Right hindlimb (tissue), 1 donor: Measurements from ENCODE around the gene SMTNL1.
"Not testable (repeated sequence)": the region's sequence is repeated elsewhere in the genome, so short reads cannot be mapped to it uniquely, and the experiment has no call there.

Experiments used
- DNase-seq: peaks from one replicate; pipeline ENCODE4 v3.0.0-alpha.2; 2018

The SMTNL1 gene

GRCh38 chr11:57511741-57512430 lies 25.5 kb upstream of the SMTNL1 start:
- no peak for DNase-seq

DNA sequence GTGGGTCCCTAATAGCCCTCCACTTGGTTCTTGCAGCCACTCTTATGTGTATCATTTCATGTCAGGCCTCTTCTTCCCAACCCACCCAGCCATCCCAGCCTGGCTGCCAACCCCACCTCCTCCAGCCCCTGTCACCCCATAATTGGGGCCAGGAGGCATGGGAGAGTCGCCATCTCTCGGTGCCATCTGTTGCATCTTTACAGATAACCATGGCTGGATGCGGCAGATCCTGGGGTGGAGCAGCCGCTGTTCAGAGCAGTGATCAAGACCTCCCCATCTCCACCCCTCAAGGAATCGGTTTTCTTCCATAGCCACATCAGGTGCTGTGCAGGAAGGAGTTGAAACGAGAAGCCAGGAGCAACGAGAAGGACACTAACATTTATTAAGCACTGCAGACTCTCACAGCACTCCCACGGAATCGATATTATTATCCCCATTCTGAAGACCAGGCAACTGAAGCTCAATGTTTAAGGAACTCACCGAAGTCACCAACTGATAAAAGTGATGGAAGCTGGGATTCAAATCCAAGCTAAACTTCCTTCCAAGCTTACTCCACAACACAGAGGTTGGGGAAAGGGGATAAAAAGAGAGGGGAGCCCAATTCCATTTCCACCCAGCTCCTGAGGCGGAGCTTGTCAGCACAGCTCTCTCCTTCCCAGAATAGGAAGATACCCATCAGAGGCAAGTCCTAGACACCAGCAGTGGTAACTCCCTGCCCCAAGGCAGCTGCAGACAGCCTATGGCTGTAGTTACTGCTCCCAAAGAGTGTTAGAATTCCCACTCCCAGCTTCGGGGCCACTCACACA lies 24.5 kb upstream of the SMTNL1 start:
- no peak for DNase-seq

DNA sequence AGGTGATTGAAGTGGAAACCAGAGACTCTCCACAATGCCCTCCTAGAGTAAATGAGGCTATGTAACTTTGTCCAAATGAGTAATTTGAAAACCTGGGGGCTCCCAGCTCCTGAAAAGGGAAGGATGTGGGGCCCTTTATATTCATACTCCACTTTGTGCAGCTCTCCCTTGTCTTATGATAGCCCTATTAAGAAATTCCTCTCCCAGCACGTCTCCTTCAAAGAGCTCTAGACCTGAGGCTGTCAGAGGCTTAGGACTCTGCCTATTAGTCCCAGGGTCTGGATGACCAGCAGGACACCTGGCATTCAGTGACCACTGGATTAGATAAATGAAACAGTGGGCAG lies 24.0 kb upstream of the SMTNL1 start:
- no peak for DNase-seq

DNA sequence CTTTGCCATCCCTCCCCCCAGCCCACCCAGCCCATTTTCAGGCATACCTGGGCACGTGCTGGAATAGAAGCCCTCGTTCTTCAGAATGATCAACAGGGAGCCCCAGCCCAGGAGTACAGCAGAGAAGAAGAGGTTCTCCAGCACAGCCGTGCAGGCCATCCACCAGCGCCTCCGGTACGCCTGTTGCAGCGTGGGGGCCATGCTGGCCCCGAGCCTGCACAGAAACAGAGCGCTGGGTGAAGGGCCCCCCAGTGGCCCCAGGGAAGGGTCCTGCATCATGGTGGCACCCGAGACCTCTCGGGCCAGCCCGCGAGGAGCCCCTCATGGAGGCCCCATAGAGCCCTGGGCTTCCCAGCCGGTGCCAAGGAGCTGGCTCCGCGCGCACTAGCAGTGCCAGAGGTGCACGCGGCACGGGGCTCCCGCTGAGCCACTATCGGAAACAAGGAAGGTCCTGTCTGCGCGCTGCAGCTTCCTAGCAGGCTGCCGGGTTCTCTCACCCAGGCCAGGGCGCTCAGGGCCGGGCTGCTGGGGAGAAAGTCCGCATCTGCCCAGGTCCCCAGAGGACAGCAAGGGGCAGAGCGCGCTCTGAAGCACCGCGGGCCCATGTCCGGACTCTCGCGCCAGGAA lies 23.4 kb upstream of the SMTNL1 start:
- DNase-seq: peak; percentile 57

DNA sequence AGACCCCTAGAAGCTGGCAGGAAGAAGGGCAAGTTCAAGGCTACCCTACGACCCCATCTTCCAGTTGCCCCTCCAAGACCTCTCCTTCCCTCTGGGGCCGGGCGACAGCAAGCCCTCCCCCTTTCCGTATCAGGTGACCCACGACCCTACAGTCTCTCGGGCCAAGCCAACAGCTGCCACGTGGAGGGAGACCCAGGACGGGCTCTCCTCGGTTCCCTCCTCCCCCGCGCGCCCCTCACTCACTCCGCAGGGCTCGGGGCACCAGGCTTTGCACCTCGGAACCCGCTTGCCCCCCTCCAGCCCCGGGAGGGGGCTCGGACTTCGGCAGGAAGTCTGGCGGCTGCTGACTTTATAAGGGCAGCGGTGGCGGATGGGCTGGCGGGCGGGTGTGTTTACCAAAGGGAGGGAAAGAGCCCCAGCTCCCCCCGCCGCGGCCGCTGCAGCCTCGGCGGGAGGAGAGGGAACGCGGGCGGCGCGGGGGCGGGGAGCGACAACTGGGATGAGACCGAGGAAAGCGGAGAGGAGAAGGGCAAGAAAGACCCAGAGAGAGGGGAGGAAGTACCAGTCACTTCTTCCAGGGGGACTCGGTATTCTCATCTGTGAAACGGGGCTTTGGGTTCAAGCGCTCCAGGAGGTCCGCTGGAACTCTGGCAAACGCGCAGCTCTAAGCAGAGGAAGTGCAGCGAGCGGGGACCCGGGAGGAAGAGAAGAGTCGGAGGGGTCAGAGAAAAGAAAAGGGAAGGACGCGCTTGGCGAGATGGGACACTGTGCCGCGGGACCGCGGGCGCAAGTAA lies 22.7 kb upstream of the SMTNL1 start:
- peak; percentile 66 for DNase-seq

DNA sequence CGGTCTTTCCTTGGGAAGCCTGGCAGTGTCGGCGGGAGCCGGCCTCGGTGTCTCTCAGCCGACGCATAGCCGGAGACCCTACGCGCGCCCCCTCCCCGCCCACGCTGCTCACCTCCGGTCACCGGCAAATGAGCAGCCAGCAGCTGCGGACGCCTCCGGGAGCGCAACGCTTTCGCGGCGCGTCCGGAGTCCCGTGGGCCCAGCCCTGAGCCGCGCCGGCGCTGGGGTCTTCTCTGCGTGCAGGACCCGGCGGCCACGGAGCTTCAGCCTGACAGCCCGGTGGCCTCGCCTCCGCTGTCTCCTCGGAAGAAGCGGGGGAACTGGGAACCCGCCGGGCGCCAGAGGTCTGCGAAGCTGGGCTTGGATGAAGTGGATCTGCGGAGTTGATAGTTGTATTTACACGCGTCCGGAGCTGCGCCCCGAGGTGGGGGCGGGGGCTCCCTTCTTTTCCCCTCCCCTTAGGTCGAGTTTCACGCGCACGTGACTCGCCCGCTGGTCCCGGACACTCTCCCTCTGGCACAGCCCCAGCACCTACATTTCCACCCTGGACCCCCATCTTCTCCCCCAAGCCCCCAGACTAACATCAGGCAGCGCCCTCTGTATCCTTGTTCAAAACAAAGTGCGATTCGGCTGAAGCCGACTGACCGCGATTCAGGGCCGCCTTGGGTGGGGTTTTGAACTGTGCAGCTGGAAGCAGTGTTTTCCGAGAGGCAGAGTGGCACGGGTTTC lies 21.9 kb upstream of the SMTNL1 start, which contains the start of gene SLC43A1:
SLC43A1 (minus strand) TSS at position 371 of the 729 bp plus-strand sequence. CDS start 1,591 bp downstream, outside the sequence.
- peak; percentile 77 for DNase-seq

- DNase-seq: no peak
These were observed 21.3 kb upstream of the SMTNL1 start for GRCh38 chr11:57516061-57516443.

GRCh38 chr11:57521116-57521515 lies 16.3 kb upstream of the SMTNL1 start:
- no peak for DNase-seq

DNA sequence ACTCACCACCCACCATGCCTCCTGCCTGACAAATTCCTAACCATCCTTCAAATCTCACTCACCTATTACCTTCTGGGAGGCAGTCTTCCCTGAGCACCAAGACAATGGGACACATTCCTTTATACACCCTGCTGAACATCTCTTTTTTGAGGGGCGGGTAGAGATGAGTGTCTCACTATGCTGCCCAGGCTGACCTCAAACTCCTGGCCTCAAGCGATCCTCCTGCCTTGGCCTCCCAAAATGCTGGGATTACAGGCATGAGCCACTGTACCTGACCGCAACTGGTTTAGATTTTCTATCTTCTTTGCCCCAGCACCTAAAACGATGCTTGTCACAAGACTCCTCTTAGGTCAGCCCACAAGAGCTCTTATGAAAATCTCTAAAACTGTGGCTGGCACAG lies 14.0 kb upstream of the SMTNL1 start:
- DNase-seq: no peak

GRCh38 chr11:57527056-57527631 lies 10.3 kb upstream of the SMTNL1 start:
- DNase-seq: peak; percentile 67

DNA sequence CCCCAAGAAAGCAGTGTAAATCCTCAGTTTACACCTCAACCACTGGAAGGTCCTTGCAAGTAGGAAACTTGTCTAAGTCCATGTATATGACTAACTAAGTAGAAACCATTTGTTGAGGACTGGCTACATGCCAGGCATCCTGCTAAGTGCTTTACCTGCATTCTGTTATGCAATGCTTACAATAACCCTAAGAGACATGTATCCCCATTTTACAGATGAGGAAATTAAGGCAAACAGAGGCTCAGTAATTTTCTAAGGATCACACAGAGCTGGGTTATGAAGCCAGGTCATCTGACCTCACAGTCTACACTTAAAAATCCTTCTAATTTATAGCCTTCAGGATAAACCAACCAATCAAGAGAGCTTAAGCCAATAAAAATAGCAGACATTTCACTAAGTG lies 8.4 kb upstream of the SMTNL1 start:
- DNase-seq: no peak

- no peak for DNase-seq
These were observed 7.2 kb upstream of the SMTNL1 start for GRCh38 chr11:57530215-57530595.

DNA sequence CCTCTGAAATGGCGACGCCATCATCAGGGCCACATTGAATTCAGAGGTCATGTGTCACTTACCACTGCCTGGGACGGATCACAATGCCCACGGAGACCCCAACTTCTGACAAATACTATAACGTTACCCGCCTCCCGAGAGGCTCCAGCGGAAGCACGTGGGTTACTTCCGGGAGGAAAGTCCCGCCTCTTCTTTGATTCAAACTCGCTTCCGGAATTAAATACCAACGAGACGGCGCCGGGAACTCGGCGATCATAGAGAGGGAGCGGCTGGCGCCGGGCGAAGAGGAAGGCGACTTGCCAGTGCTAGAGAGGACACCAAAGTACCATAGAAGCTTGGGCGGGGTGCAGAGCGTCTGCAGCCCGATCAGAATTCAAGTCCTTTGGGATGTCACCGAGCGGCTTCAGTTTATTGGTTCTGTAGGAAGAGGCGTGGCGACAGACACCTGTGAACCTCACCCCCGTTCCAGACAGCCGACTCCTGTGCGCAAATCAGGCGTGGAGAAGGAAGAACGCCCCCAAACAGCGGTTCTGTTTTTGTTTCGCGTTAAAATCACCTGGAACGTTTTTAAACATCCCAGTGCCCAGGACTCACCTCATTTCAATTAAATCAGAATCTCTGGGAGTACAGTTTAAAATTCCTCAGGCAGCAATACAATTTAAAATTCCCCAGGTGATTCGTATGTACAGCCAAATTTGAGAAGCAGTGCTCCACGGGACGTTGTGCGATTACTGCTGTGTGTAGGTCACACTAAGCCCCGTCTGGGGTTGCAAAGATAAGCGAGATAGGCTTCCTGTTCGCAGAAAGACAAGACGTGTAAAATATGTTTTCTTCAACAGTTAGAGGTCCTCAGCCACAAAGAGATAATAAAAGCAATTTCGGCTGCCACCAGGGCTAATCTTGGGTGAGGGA lies 6.5 kb upstream of the SMTNL1 start, which contains the start of gene TIMM10:
TIMM10 (minus strand) TSS at position 159 of the 912 bp plus-strand sequence. CDS start 565 bp downstream, outside the sequence.
- peak; percentile 96 for DNase-seq

GRCh38 chr11:57534449-57534848 lies 2.9 kb upstream of the SMTNL1 start:
- not testable (repeated sequence) for DNase-seq

DNA sequence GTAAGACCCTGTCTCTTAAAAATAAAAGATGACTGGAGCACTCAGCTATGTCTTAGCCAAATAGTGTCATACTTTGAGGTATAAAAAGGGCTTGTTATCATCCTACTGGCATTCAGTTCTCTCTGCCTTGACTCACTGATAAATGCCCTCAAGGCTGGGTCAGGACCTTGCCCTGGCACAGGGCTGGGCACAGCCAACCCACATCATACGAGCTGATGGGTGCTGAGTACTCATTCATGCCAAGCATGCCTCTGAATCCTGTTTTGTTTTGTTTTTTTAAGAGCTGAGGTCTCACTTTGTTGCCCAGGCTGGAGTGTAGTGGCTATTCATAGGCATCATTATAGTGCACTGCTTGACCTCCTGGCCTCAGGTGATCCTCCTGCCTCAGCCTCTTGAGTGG lies 1.9 kb downstream of the SMTNL1 start:
- DNase-seq: no peak

DNA sequence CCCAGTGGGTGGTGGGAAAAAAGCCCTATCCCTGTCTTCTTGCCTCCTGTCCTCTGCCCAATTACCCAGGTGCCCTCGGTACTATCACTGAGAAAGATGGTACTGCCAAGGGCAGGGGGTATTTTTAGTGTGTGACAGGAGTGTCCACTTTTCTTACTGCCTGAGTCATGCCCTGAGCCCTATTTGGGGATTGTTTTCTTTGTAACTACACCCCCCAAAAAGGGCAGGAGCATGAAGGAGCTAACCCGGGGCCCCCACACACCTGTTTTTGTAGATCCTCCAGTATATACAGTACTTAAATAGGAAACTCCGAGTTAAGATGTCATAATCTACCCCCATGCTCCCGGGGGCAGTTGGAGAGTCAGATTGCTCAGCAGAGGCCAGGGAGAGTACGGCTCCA lies 3.8 kb downstream of the SMTNL1 start:
- no peak for DNase-seq

DNA sequence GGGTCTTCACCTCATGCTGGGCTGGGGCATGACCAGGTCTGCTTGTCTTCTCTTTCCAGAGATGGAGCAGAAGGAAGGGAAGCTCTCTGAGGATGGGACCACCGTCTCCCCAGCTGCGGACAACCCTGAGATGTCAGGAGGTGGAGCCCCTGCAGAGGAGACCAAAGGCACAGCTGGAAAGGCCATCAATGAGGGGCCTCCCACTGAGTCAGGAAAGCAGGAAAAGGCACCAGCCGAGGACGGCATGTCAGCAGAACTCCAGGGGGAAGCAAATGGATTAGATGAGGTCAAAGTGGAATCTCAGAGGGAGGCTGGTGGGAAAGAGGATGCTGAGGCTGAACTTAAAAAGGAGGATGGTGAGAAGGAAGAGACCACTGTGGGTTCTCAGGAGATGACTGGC lies 5.2 kb downstream of the SMTNL1 start:
- DNase-seq: no peak

- no peak for DNase-seq
These were observed 6.2 kb downstream of the SMTNL1 start for GRCh38 chr11:57543593-57543992.

DNA sequence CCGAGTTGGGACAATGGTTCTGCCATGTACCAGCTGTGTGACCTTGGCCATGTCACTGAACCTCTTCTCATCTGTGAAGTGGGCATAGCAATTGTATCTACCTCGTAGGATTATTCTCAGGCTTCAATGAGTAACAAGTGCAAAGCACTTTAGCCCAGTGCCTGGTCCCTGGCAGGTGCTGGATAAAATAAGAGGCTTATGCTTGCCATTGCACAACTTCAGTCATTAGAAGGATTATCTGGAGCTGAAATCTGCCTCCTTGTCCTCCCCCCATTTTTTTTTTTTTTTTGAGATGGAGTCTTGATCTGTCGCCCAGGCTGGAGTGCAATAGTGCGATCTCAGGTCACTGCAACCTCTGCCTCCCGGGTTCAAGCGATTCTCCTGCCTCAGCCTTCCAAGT lies 7.2 kb downstream of the SMTNL1 start:
- DNase-seq: no peak

DNA sequence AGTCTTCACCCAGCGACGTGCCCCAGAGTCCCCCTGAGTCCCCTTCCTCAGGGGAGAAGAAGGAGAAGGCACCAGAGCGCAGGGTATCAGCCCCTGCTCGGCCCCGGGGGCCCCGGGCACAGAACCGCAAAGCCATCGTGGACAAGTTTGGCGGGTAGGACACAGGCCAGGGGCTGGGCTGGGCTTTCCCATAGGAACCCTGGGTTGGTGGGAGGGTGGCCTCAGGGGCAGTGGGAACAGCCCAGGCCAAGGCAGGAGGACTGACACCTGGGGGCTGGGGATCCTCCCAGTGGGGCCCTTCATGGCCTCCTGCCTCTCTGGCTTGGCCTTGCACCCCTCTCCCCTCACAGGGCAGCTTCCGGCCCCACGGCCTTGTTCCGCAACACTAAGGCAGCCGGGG lies 8.5 kb downstream of the SMTNL1 start:
- DNase-seq: no peak

- DNase-seq: no peak
These were observed 9.1 kb downstream of the SMTNL1 start for GRCh38 chr11:57546451-57546850.
